OCI-LY3 (cell line): Measurements from ENCODE around the gene PI4KB.

ENCODE experiments used
- CTCF ChIP-seq: fragments of 200-600, 300-600 bp; sonication (generic); IDR thresholded peaks from 2 replicates; pipeline ENCODE4 v1.5.1; 2014; ENCODE audit warnings: antibody characterized with exemption, low read length, low read depth
- EZH2phosphoT487 ChIP-seq: fragments of 200-600 bp; shearing (Covaris generic); IDR thresholded peaks from 2 replicates; pipeline ENCODE4 v1.6.1; 2018; ENCODE audit warnings: antibody characterized with exemption, mixed run types, low read depth

DNA sequence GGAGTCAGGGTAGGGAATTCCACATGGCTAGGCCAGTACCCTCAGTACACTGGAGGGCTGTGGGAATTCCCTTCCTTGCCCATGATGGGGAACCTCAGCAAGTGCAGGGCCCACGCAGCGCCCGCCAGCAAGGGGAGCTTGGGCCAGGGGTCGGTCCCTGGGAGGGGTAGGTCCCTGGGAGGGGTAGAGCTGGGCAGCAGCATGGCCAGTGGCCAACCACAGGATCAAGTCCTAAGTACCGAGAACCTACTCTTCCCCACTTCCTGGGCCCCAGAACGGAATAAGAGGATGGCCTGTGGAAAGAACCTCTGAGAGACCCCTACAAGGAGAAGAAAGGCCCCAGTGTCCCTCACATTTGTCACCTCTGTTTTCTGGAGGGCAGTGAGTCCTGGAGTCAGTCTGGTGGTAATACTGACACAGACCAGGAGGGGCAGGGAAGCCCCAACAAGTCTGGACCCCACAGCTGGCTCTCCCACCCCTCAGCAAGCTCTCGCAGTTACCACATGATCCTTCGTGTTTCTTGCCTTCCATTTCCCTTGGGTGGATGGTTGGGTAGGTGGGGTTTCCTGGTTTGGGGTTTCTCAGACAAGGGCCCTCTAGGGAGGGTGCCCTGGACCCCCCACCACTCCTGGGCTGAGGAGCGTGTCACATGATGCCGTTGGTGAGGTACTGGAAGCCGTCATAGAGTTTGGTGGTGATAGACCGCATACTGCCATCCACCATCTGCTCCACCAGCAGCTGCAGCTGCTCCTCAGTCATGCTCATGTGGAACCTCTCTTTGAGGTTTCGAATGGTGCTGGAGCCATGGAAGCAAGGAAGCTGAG lies 34.8 kb downstream of the PI4KB start:
- TF ChIP-seq CTCF (no peak), EZH2phosphoT487 (no peak)
